Measurements from ENCODE around the gene SLC9A9. TPM values are rescaled to one million over a fixed set of nuclear protein-coding genes. Genes with fewer than 3 reads are reported as not detected.

Gene SLC9A9
- total RNA-seq, 1 experiment from 2014 or later = 2.2 TPM

- Histone ChIP-seq H3K27ac (ENCODE audit: low read length) (no peak overlapping the region), H3K36me3 (ENCODE audit: insufficient read depth, low read length) (no peaks in the 10 kb centered on the region), H3K4me1 (ENCODE audit: low read length) (peaks cover 32% of the 10 kb centered on the region), H3K4me3 (ENCODE audit: low read length) (no peak overlapping the region), H4K20me1 (ENCODE audit: insufficient read depth, low read depth, low read length) (no peaks in the 10 kb centered on the region), H3K79me2 (ENCODE audit: low read length) (no peaks in the 10 kb centered on the region), H3K27me3 (ENCODE audit: low read length) (no peaks in the 10 kb centered on the region), H2AFZ (ENCODE audit: low read length) (no peak overlapping the region), H3K9me3 (ENCODE audit: low read length) (no peaks in the 10 kb centered on the region), H3K9me2 (replicated peaks; ENCODE audit: insufficient read depth, low read length) (no peaks in the 10 kb centered on the region), H3K9ac (ENCODE audit: low read length) (no peak overlapping the region), H3K4me2 (ENCODE audit: low read depth, low read length, poor library complexity, severe bottlenecking) (no peak overlapping the region)
- no peak for DNase-seq
Observed at GRCh38 chr3:143232981-143233380, 615.3 kb downstream of the SLC9A9 start.

- H3K9ac ChIP-seq (ENCODE audit: low read length) = 0 out of 2 replicates have a peak overlapping the region, but pooled peaks have one; percentile 1
- no peaks in the 10 kb centered on the region for H4K20me1 ChIP-seq (ENCODE audit: insufficient read depth, low read depth, low read length)
- no peak overlapping the region for H2AFZ ChIP-seq (ENCODE audit: low read length)
- no peaks in the 10 kb centered on the region for H3K9me2 ChIP-seq (replicated peaks; ENCODE audit: insufficient read depth, low read length)
- H3K79me2 ChIP-seq (ENCODE audit: low read length) = no peaks in the 10 kb centered on the region
- H3K27ac ChIP-seq (ENCODE audit: low read length) = no peak overlapping the region
- no peak overlapping the region for H3K4me2 ChIP-seq (ENCODE audit: low read depth, low read length, poor library complexity, severe bottlenecking)
- H3K9me3 ChIP-seq (ENCODE audit: low read length) = no peaks in the 10 kb centered on the region
- H3K4me3 ChIP-seq (ENCODE audit: low read length) = no peak overlapping the region
- no peak for DNase-seq
- no peaks in the 10 kb centered on the region for H3K36me3 ChIP-seq (ENCODE audit: insufficient read depth, low read length)
- H3K4me1 ChIP-seq (ENCODE audit: low read length) = peaks cover 31% of the 10 kb centered on the region
- H3K27me3 ChIP-seq (ENCODE audit: low read length) = no peaks in the 10 kb centered on the region
Observed at GRCh38 chr3:143228405-143228804, 619.9 kb downstream of the SLC9A9 start.

- H3K4me3 ChIP-seq (ENCODE audit: low read length) = no peak overlapping the region
- H2AFZ ChIP-seq (ENCODE audit: low read length) = 0 out of 2 replicates have a peak overlapping the region, but pooled peaks have one; percentile 47
Observed at GRCh38 chr3:143226678-143227291, 621.5 kb downstream of the SLC9A9 start.

GRCh38 chr3:143224716-143225115 is 623.6 kb downstream of the SLC9A9 start:
- Histone ChIP-seq H3K79me2 (ENCODE audit: low read length) (no peaks in the 10 kb centered on the region), H2AFZ (ENCODE audit: low read length) (no peak overlapping the region), H3K27me3 (ENCODE audit: low read length) (no peaks in the 10 kb centered on the region), H3K27ac (ENCODE audit: low read length) (no peak overlapping the region), H3K36me3 (ENCODE audit: insufficient read depth, low read length) (no peaks in the 10 kb centered on the region), H3K4me2 (ENCODE audit: low read depth, low read length, poor library complexity, severe bottlenecking) (no peak overlapping the region), H3K9ac (ENCODE audit: low read length) (no peak overlapping the region), H3K9me3 (ENCODE audit: low read length) (no peaks in the 10 kb centered on the region), H3K4me1 (ENCODE audit: low read length) (peaks cover 65% of the 10 kb centered on the region), H3K9me2 (replicated peaks; ENCODE audit: insufficient read depth, low read length) (no peaks in the 10 kb centered on the region), H3K4me3 (ENCODE audit: low read length) (no peak overlapping the region), H4K20me1 (ENCODE audit: insufficient read depth, low read depth, low read length) (no peaks in the 10 kb centered on the region)
- no peak for DNase-seq

More at GRCh38 chr3:143226678-143227291, 621.5 kb downstream of the SLC9A9 start:
- H3K4me2 ChIP-seq (ENCODE audit: low read depth, low read length, poor library complexity, severe bottlenecking) = no peak overlapping the region
- H3K79me2 ChIP-seq (ENCODE audit: low read length) = no peaks in the 10 kb centered on the region
- peaks cover 44% of the 10 kb centered on the region for H3K4me1 ChIP-seq (ENCODE audit: low read length)
- H3K9me3 ChIP-seq (ENCODE audit: low read length) = no peaks in the 10 kb centered on the region
- H3K36me3 ChIP-seq (ENCODE audit: insufficient read depth, low read length) = no peaks in the 10 kb centered on the region
- H4K20me1 ChIP-seq (ENCODE audit: insufficient read depth, low read depth, low read length) = no peaks in the 10 kb centered on the region
- H3K9ac ChIP-seq (ENCODE audit: low read length) = no peak overlapping the region
- H3K27me3 ChIP-seq (ENCODE audit: low read length) = no peaks in the 10 kb centered on the region
- no peaks in the 10 kb centered on the region for H3K9me2 ChIP-seq (replicated peaks; ENCODE audit: insufficient read depth, low read length)
- DNase-seq = no peak
- H3K27ac ChIP-seq (ENCODE audit: low read length) = no peak overlapping the region

- Histone ChIP-seq H3K36me3 (ENCODE audit: insufficient read depth, low read length) (no peaks in the 10 kb centered on the region), H3K27ac (ENCODE audit: low read length) (peak overlapping the region; percentile 35; the same call in 1 of the 2 replicates), H3K4me1 (ENCODE audit: low read length) (peaks cover 71% of the 10 kb centered on the region), H3K4me2 (ENCODE audit: low read depth, low read length, poor library complexity, severe bottlenecking) (no peak overlapping the region), H3K9me3 (ENCODE audit: low read length) (no peaks in the 10 kb centered on the region), H3K9ac (ENCODE audit: low read length) (no peak overlapping the region), H3K9me2 (replicated peaks; ENCODE audit: insufficient read depth, low read length) (no peaks in the 10 kb centered on the region), H3K27me3 (ENCODE audit: low read length) (no peaks in the 10 kb centered on the region), H2AFZ (ENCODE audit: low read length) (no peak overlapping the region), H3K79me2 (ENCODE audit: low read length) (no peaks in the 10 kb centered on the region), H4K20me1 (ENCODE audit: insufficient read depth, low read depth, low read length) (no peaks in the 10 kb centered on the region), H3K4me3 (ENCODE audit: low read length) (no peak overlapping the region)
- DNase-seq = no peak
Observed at GRCh38 chr3:143222981-143223380, 625.3 kb downstream of the SLC9A9 start.

- no peaks in the 10 kb centered on the region for H3K9me2 ChIP-seq (replicated peaks; ENCODE audit: insufficient read depth, low read length)
- peak overlapping the region; percentile 35 for H3K27ac ChIP-seq (ENCODE audit: low read length)
- H3K4me3 ChIP-seq (ENCODE audit: low read length) = no peak overlapping the region
- peak overlapping the region; percentile 44; the same call in 1 of the 2 replicates for H2AFZ ChIP-seq (ENCODE audit: low read length)
- H3K9ac ChIP-seq (ENCODE audit: low read length) = 0 out of 2 replicates have a peak overlapping the region, but pooled peaks have one; percentile 5
- H3K79me2 ChIP-seq (ENCODE audit: low read length) = no peaks in the 10 kb centered on the region
- H3K27me3 ChIP-seq (ENCODE audit: low read length) = no peaks in the 10 kb centered on the region
- no peaks in the 10 kb centered on the region for H3K36me3 ChIP-seq (ENCODE audit: insufficient read depth, low read length)
- H4K20me1 ChIP-seq (ENCODE audit: insufficient read depth, low read depth, low read length) = no peaks in the 10 kb centered on the region
- no peaks in the 10 kb centered on the region for H3K9me3 ChIP-seq (ENCODE audit: low read length)
- no peak for DNase-seq
- H3K4me1 ChIP-seq (ENCODE audit: low read length) = peaks cover 75% of the 10 kb centered on the region
- no peak overlapping the region for H3K4me2 ChIP-seq (ENCODE audit: low read depth, low read length, poor library complexity, severe bottlenecking)
Observed at GRCh38 chr3:143222505-143222904, 625.8 kb downstream of the SLC9A9 start.

GRCh38 chr3:143221446-143221845 is 626.8 kb downstream of the SLC9A9 start:
- Histone ChIP-seq H3K9me3 (ENCODE audit: low read length) (no peaks in the 10 kb centered on the region), H3K27ac (ENCODE audit: low read length) (peak overlapping the region; percentile 35), H4K20me1 (ENCODE audit: insufficient read depth, low read depth, low read length) (no peaks in the 10 kb centered on the region), H3K27me3 (ENCODE audit: low read length) (no peaks in the 10 kb centered on the region), H3K9ac (ENCODE audit: low read length) (no peak overlapping the region), H2AFZ (ENCODE audit: low read length) (no peak overlapping the region), H3K4me3 (ENCODE audit: low read length) (no peak overlapping the region), H3K36me3 (ENCODE audit: insufficient read depth, low read length) (no peaks in the 10 kb centered on the region), H3K9me2 (replicated peaks; ENCODE audit: insufficient read depth, low read length) (no peaks in the 10 kb centered on the region), H3K4me1 (ENCODE audit: low read length) (peaks cover 79% of the 10 kb centered on the region), H3K4me2 (ENCODE audit: low read depth, low read length, poor library complexity, severe bottlenecking) (no peak overlapping the region), H3K79me2 (ENCODE audit: low read length) (no peaks in the 10 kb centered on the region)
- peak; percentile 42 for DNase-seq

- H3K4me2 ChIP-seq (ENCODE audit: low read depth, low read length, poor library complexity, severe bottlenecking) = peak overlapping the region; percentile 23
- H3K79me2 ChIP-seq (ENCODE audit: low read length) = no peaks in the 10 kb centered on the region
- no peak overlapping the region for H2AFZ ChIP-seq (ENCODE audit: low read length)
- H3K4me3 ChIP-seq (ENCODE audit: low read length) = no peak overlapping the region
- 0 out of 2 replicates have a peak overlapping the region, but pooled peaks have one; percentile 6 for H3K9ac ChIP-seq (ENCODE audit: low read length)
- H4K20me1 ChIP-seq (ENCODE audit: insufficient read depth, low read depth, low read length) = no peaks in the 10 kb centered on the region
- no peaks in the 10 kb centered on the region for H3K36me3 ChIP-seq (ENCODE audit: insufficient read depth, low read length)
- H3K4me1 ChIP-seq (ENCODE audit: low read length) = peaks cover 79% of the 10 kb centered on the region
- peak; percentile 46 for DNase-seq
- H3K27me3 ChIP-seq (ENCODE audit: low read length) = no peaks in the 10 kb centered on the region
- H3K9me3 ChIP-seq (ENCODE audit: low read length) = no peaks in the 10 kb centered on the region
- H3K27ac ChIP-seq (ENCODE audit: low read length) = peak overlapping the region; percentile 83
- H3K9me2 ChIP-seq (replicated peaks; ENCODE audit: insufficient read depth, low read length) = no peaks in the 10 kb centered on the region
Observed at GRCh38 chr3:143220741-143221140, 627.5 kb downstream of the SLC9A9 start.
